HEK293 (cell line): ENCODE results near the gene ETS2.

Experiments
- CTCF ChIA-PET: fragments of 350-600 bp; formaldehyde crosslinking; extraction: SDS; loops from one replicate; lab custom pipeline; 2021; ENCODE audit warnings: antibody characterized with exemption; lab: Yijun Ruan, JAX
- POLR2A ChIA-PET: fragments of 300-600 bp; formaldehyde crosslinking; extraction: SDS; loops from one replicate; lab custom pipeline; 2020; ENCODE audit warnings: antibody characterized with exemption, inconsistent platforms; lab: Yijun Ruan, JAX
- H3K27ac ChIP-seq: fragments of 200-500 bp; sonication (Bioruptor generic); 2 replicates; pipeline ENCODE4 v1.5.1; 2014; ENCODE audit warnings: low read depth, low read length, control low read depth, inconsistent platforms; ENCODE audit errors: extremely low read depth
- H3K36me3 ChIP-seq, 2 experiments: fragments of 200-500 bp in 1 of 2; sonication (Bioruptor generic) in 1 of 2; 1 replicate in 1 of 2; 2 replicates in 1 of 2; pipeline ENCODE4 v1.5.1; 2014 to 2017; ENCODE audit warnings: inconsistent platforms in 2 of 2, low read length in 2 of 2; ENCODE audit not compliant: control insufficient read depth in 2 of 2, insufficient read depth in 1 of 2
- H3K4me1 ChIP-seq: fragments of 200-500 bp; sonication (Bioruptor generic); 2 replicates; pipeline ENCODE4 v1.5.1; 2014; ENCODE audit warnings: mild to moderate bottlenecking, low read length, inconsistent platforms; ENCODE audit not compliant: control insufficient read depth, insufficient read depth
- H3K4me3 ChIP-seq: 2 replicates; pipeline ENCODE4 v1.5.1; 2011; ENCODE audit warnings: low read depth, mild to moderate bottlenecking, control low read depth, low read length, moderate library complexity
- H3K9me3 ChIP-seq: fragments of 200-500 bp; sonication (Bioruptor generic); 2 replicates; pipeline ENCODE4 v1.5.1; 2014; ENCODE audit warnings: low read depth, low read length, inconsistent platforms; ENCODE audit not compliant: control insufficient read depth, insufficient read depth
- PBX3 ChIP-seq: sonication (generic); formaldehyde crosslinking; IDR thresholded peaks from 2 replicates; pipeline ENCODE4 v1.8.1; 2022; ENCODE audit warnings: mild to moderate bottlenecking, moderate library complexity, missing genetic modification reagents
- ZBTB21 ChIP-seq: fragments of 450-650 bp; formaldehyde crosslinking; IDR thresholded peaks from 2 replicates; pipeline ENCODE4 v1.5.1; 2017; ENCODE audit warnings: missing biosample characterization, missing genetic modification characterization
- ZFHX2 ChIP-seq: fragments of 450-650 bp; formaldehyde crosslinking; conservative IDR thresholded peaks from 2 replicates; pipeline ENCODE4 v1.5.1; 2016; ENCODE audit warnings: missing biosample characterization, missing genetic modification characterization
- ZNF148 ChIP-seq: fragments of 450-650 bp; formaldehyde crosslinking; IDR thresholded peaks from 2 replicates; pipeline ENCODE4 v1.5.0; 2017; ENCODE audit warnings: missing biosample characterization, missing genetic modification characterization, borderline replicate concordance
- ZNF280D ChIP-seq: fragments of 450-650 bp; formaldehyde crosslinking; IDR thresholded peaks from 2 replicates; pipeline ENCODE4 v1.5.1; 2016; ENCODE audit warnings: missing biosample characterization, missing genetic modification characterization
- ZNF324 ChIP-seq: fragments of 450-650 bp; formaldehyde crosslinking; IDR thresholded peaks from 2 replicates; pipeline ENCODE4 v1.5.1; 2016; ENCODE audit warnings: missing biosample characterization, missing genetic modification characterization
- ZNF433 ChIP-seq: fragments of 450-650 bp; formaldehyde crosslinking; IDR thresholded peaks from 2 replicates; pipeline ENCODE4 v1.5.1; 2016; ENCODE audit warnings: missing biosample characterization, missing genetic modification characterization, low read depth
- ZNF571 ChIP-seq: fragments of 450-650 bp; formaldehyde crosslinking; IDR thresholded peaks from 2 replicates; pipeline ENCODE4 v1.5.0; 2017; ENCODE audit warnings: missing biosample characterization, missing genetic modification characterization
- ZNF747 ChIP-seq: fragments of 450-650 bp; formaldehyde crosslinking; IDR thresholded peaks from 2 replicates; pipeline ENCODE4 v1.5.1; 2016; ENCODE audit warnings: missing biosample characterization, missing genetic modification characterization
- ZNF768 ChIP-seq: fragments of 450-650 bp; formaldehyde crosslinking; IDR thresholded peaks from 2 replicates; pipeline ENCODE4 v1.5.1; 2018; ENCODE audit warnings: missing biosample characterization, mild to moderate bottlenecking, missing genetic modification characterization
- ZNF785 ChIP-seq: fragments of 450-650 bp; formaldehyde crosslinking; IDR thresholded peaks from 2 replicates; pipeline ENCODE4 v1.5.1; 2016; ENCODE audit warnings: missing biosample characterization, missing genetic modification characterization
- ZXDB ChIP-seq: fragments of 450-650 bp; formaldehyde crosslinking; IDR thresholded peaks from 2 replicates; pipeline ENCODE4 v1.5.1; 2016; ENCODE audit warnings: missing biosample characterization, missing genetic modification characterization
- TF ChIP-seq, protein P1 (sequence below): fragments of 450-650 bp; formaldehyde crosslinking; IDR thresholded peaks from 2 replicates; pipeline ENCODE4 v1.5.1; 2016; ENCODE audit warnings: missing biosample characterization, missing genetic modification characterization
- TF ChIP-seq, protein P2 (sequence below): fragments of 450-650 bp; formaldehyde crosslinking; IDR thresholded peaks from 2 replicates; pipeline ENCODE4 v1.5.1; 2016; ENCODE audit warnings: missing biosample characterization, missing genetic modification characterization
- TF ChIP-seq, protein P3 (sequence below): fragments of 450-650 bp; formaldehyde crosslinking; IDR thresholded peaks from 2 replicates; pipeline ENCODE4 v1.5.1; 2017; ENCODE audit warnings: missing biosample characterization, missing genetic modification characterization

The ETS2 gene

GRCh38 chr21:38819719-38820159 is 14.0 kb downstream of the ETS2 start:
- Histone ChIP-seq H3K4me3 (no peak overlapping the region), H3K27ac (no peak overlapping the region), H3K9me3 (no peaks in the 10 kb centered on the region), H3K36me3 (peaks cover 52 to 94% of the 10 kb centered on the region in 2 experiments), H3K4me1 (no peaks in the 10 kb centered on the region)
- no peak for TF ChIP-seq ZNF768 (tag by site-specific recombination)
- TF ChIP-seq PBX3 (CRISPR knock-in tag) = no peak
- no peak for TF ChIP-seq ZNF571 (tag by site-specific recombination)
- no peak for TF ChIP-seq ZXDB (tag by site-specific recombination)
- no peak for TF ChIP-seq ZFHX2 (tag by site-specific recombination)
- TF ChIP-seq ZNF148 = no peak
- TF ChIP-seq ZNF324 (tag by site-specific recombination) = no peak
- no peak for TF ChIP-seq ZNF785 (tag by site-specific recombination)
- no peak for TF ChIP-seq ZNF280D (tag by site-specific recombination)
- TF ChIP-seq, protein P1, sequence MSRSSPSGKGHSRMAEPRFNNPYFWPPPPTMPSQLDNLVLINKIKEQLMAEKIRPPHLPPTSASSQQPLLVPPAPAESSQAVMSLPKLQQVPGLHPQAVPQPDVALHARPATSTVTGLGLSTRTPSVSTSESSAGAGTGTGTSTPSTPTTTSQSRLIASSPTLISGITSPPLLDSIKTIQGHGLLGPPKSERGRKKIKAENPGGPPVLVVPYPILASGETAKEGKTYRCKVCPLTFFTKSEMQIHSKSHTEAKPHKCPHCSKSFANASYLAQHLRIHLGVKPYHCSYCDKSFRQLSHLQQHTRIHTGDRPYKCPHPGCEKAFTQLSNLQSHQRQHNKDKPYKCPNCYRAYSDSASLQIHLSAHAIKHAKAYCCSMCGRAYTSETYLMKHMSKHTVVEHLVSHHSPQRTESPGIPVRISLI (tag by site-specific recombination) = no peak
- TF ChIP-seq, protein P2, sequence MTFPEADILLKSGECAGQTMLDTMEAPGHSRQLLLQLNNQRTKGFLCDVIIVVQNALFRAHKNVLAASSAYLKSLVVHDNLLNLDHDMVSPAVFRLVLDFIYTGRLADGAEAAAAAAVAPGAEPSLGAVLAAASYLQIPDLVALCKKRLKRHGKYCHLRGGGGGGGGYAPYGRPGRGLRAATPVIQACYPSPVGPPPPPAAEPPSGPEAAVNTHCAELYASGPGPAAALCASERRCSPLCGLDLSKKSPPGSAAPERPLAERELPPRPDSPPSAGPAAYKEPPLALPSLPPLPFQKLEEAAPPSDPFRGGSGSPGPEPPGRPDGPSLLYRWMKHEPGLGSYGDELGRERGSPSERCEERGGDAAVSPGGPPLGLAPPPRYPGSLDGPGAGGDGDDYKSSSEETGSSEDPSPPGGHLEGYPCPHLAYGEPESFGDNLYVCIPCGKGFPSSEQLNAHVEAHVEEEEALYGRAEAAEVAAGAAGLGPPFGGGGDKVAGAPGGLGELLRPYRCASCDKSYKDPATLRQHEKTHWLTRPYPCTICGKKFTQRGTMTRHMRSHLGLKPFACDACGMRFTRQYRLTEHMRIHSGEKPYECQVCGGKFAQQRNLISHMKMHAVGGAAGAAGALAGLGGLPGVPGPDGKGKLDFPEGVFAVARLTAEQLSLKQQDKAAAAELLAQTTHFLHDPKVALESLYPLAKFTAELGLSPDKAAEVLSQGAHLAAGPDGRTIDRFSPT = no peak
- TF ChIP-seq, protein P3, sequence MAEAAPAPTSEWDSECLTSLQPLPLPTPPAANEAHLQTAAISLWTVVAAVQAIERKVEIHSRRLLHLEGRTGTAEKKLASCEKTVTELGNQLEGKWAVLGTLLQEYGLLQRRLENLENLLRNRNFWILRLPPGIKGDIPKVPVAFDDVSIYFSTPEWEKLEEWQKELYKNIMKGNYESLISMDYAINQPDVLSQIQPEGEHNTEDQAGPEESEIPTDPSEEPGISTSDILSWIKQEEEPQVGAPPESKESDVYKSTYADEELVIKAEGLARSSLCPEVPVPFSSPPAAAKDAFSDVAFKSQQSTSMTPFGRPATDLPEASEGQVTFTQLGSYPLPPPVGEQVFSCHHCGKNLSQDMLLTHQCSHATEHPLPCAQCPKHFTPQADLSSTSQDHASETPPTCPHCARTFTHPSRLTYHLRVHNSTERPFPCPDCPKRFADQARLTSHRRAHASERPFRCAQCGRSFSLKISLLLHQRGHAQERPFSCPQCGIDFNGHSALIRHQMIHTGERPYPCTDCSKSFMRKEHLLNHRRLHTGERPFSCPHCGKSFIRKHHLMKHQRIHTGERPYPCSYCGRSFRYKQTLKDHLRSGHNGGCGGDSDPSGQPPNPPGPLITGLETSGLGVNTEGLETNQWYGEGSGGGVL (tag by site-specific recombination) = no peak
- no peak for TF ChIP-seq ZBTB21 (tag by site-specific recombination)
- no peak for TF ChIP-seq ZNF747 (tag by site-specific recombination)
- no peak for TF ChIP-seq ZNF433 (tag by site-specific recombination)
- ChIA-PET POLR2A (interaction anchor here (0.8 kb wide), 1 partner anchor 10 kb away, joined by 3 read pairs; no protein-coding TSS in a partner anchor), CTCF (interaction anchor here (1.0 kb wide), 1 partner anchor 38 kb away, joined by 3 read pairs; no protein-coding TSS in a partner anchor)
